Fibroblast of lung (primary cell): ENCODE results near the gene FRY. TPM values are rescaled to one million over a fixed set of nuclear protein-coding genes. Genes with fewer than 3 reads are reported as not detected.

Experiments used
- DNase-seq, 2 donors: peaks; one replicate each; pipeline versions ENCODE4 v3.0.0 to v3.0.0-alpha.2; 2010; ENCODE audit warnings: low read depth in 2 of 2
- H2AFZ ChIP-seq: 2 replicates; pipeline ENCODE4 v1.5.1; 2012; ENCODE audit warnings: low read length, control low read depth, inconsistent platforms
- H3K27ac ChIP-seq: 2 replicates; pipeline ENCODE4 v1.5.1; 2011; ENCODE audit warnings: low read length, control low read depth; ENCODE audit not compliant: insufficient read depth
- H3K27me3 ChIP-seq: 2 replicates; pipeline ENCODE4 v1.5.1; 2011; ENCODE audit warnings: mild to moderate bottlenecking, low read length; ENCODE audit not compliant: control insufficient read depth, insufficient read depth
- H3K36me3 ChIP-seq: 2 replicates; pipeline ENCODE4 v1.5.1; 2011; ENCODE audit warnings: low read length; ENCODE audit not compliant: control insufficient read depth, insufficient read depth
- H3K4me1 ChIP-seq: 2 replicates; pipeline ENCODE4 v1.5.1; 2011; ENCODE audit warnings: low read length; ENCODE audit not compliant: control insufficient read depth, insufficient read depth; ENCODE audit errors: extremely low read depth
- H3K4me2 ChIP-seq: 2 replicates; pipeline ENCODE4 v1.5.1; 2011; ENCODE audit warnings: low read length, control low read depth; ENCODE audit not compliant: insufficient read depth; ENCODE audit errors: extremely low read depth
- H3K4me3 ChIP-seq, 4 experiments: fragments of 200-600 bp in 1 of 4; sonication (generic) in 1 of 4; replicated peaks in 1 of 4; 2 replicates each; pipeline ENCODE4 v1.5.1; 2011 to 2016; ENCODE audit warnings: low read length in 4 of 4, low read depth in 3 of 4, mild to moderate bottlenecking in 3 of 4, control low read depth in 2 of 4, inconsistent platforms in 1 of 4, mixed read lengths in 1 of 4; ENCODE audit not compliant: insufficient read depth in 1 of 4; ENCODE audit errors: control extremely low read depth in 1 of 4
- H3K79me2 ChIP-seq: 2 replicates; pipeline ENCODE4 v1.5.1; 2012; ENCODE audit warnings: mild to moderate bottlenecking, low read length, inconsistent platforms; ENCODE audit not compliant: control insufficient read depth, insufficient read depth
- H3K9ac ChIP-seq: 2 replicates; pipeline ENCODE4 v1.5.1; 2011; ENCODE audit warnings: mild to moderate bottlenecking, low read length, control low read depth; ENCODE audit not compliant: insufficient read depth
- H3K9me3 ChIP-seq: 2 replicates; pipeline ENCODE4 v1.5.1; 2012; ENCODE audit warnings: low read depth, low read length; ENCODE audit not compliant: control insufficient read depth, insufficient read depth
- H4K20me1 ChIP-seq: 2 replicates; pipeline ENCODE4 v1.5.1; 2011; ENCODE audit warnings: low read length; ENCODE audit not compliant: control insufficient read depth, insufficient read depth; ENCODE audit errors: extremely low read depth
- EZH2 ChIP-seq: IDR thresholded peaks from 2 replicates; pipeline ENCODE4 v1.5.1; 2012; ENCODE audit warnings: low read length, control low read depth, mild to moderate bottlenecking; ENCODE audit errors: missing control alignments
- polyA plus RNA-seq, 2 donors: library from polyadenylated mRNA; depleted of rRNA in 1 of 2; stranded (reverse) in 1 of 2; unstranded in 1 of 2; fragments of >200 nt; gene quantifications; 2 replicates each; pipeline ENCODE4 v1.2.1, GENCODE V29; 2011 to 2012; ENCODE audit warnings: missing spikeins in 1 of 2
- total RNA-seq: library from RNA; depleted of rRNA; stranded (reverse); fragments of >200 nt; gene quantifications from 2 replicates; pipeline ENCODE4 v1.2.1, GENCODE V29; 2014
- TF ChIP-seq, protein P1 (sequence below), 2 donors: IDR thresholded peaks in 1 of 2; conservative IDR thresholded peaks in 1 of 2; 1 replicate in 1 of 2; 2 replicates in 1 of 2; pipeline ENCODE4 v1.5.1; 2011 to 2012; ENCODE audit warnings: low read length in 2 of 2, control low read depth in 1 of 2, inconsistent platforms in 1 of 2, low read depth in 1 of 2, mild to moderate bottlenecking in 1 of 2

The FRY gene
- total and polyA plus RNA-seq, 2 donors (not counting 1 experiment from before 2014, with no cell fraction given), result 8.8 to 18.3 TPM

DNA sequence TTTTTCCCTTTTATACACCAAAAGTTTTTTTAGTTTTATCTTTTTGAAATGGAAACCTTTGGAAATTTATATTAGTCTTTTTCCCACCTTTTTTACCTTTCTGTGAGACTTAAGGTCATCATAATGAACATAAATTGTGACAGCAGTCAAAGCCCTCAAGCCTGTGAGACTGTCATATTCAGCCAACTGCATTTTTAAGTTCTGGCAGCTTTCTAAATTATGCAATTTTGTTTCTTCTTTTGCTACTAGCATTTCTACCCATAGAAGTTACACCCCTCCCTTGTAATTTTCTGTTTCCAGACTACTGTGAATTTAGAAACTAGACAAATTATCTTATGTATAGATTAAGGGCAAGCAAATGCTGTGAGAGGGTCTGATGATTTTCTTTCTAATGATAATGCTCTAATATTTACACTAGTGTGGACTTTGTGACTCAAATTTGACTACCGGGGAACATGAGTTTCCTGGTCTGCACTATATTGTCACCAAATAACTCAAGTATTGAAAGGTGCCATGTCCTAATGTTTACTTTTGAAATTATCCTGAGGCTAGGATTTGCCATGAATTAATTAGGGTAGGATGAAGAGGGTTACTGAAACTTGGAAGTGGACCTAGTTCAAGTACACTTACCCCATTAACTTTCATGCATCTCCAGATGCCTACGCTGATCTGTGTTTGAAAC lies 43.7 kb downstream of the FRY start:
- Histone ChIP-seq H4K20me1 (no peaks in the 10 kb centered on the region), H2AFZ (no peak overlapping the region), H3K9ac (no peak overlapping the region), H3K9me3 (no peaks in the 10 kb centered on the region), H3K36me3 (no peaks in the 10 kb centered on the region), H3K27me3 (no peaks in the 10 kb centered on the region), H3K27ac (no peak overlapping the region), H3K79me2 (no peaks in the 10 kb centered on the region), H3K4me3 (no peak overlapping the region), H3K4me2 (no peak overlapping the region), H3K4me1 (no peaks in the 10 kb centered on the region)
- DNase-seq, result no peak
- TF ChIP-seq EZH2, result no peak
- TF ChIP-seq, protein P1, sequence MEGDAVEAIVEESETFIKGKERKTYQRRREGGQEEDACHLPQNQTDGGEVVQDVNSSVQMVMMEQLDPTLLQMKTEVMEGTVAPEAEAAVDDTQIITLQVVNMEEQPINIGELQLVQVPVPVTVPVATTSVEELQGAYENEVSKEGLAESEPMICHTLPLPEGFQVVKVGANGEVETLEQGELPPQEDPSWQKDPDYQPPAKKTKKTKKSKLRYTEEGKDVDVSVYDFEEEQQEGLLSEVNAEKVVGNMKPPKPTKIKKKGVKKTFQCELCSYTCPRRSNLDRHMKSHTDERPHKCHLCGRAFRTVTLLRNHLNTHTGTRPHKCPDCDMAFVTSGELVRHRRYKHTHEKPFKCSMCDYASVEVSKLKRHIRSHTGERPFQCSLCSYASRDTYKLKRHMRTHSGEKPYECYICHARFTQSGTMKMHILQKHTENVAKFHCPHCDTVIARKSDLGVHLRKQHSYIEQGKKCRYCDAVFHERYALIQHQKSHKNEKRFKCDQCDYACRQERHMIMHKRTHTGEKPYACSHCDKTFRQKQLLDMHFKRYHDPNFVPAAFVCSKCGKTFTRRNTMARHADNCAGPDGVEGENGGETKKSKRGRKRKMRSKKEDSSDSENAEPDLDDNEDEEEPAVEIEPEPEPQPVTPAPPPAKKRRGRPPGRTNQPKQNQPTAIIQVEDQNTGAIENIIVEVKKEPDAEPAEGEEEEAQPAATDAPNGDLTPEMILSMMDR (conservative IDR thresholded peaks at IDR 0.05 in 1 of 2, IDR thresholded peaks at IDR 0.05 in 1 of 2; ENCODE audit: low read depth in 1 of 2, low read length in 2 of 2), result no peak

DNA sequence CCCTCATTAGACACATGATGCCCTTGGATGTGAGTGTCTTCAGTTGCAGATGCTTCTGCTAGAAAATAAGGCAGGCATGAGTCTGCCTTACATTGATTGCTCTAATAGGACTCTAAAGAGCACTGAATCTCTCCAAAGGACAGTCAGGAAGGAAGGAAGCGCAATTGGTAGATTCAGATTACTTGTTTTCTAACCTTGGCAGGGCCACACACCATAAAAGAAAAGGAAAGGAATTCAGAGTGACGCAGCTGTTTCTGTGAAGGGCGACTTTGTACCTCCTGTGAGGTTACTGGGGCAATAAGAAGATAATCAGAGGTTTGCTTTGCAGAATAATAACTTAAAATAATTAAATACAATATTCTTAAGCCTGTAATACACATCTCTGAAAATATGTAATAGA lies 48.0 kb downstream of the FRY start:
- no peak for DNase-seq
- Histone ChIP-seq H3K36me3 (no peaks in the 10 kb centered on the region), H3K9ac (no peak overlapping the region), H3K4me3 (no peak overlapping the region), H3K4me1 (no peaks in the 10 kb centered on the region), H3K79me2 (no peaks in the 10 kb centered on the region), H3K27ac (no peak overlapping the region), H3K9me3 (no peaks in the 10 kb centered on the region), H2AFZ (no peak overlapping the region), H3K27me3 (no peaks in the 10 kb centered on the region), H4K20me1 (no peaks in the 10 kb centered on the region), H3K4me2 (no peak overlapping the region)
- no peak for TF ChIP-seq EZH2
- TF ChIP-seq, protein P1 (conservative IDR thresholded peaks at IDR 0.05 in 1 of 2, IDR thresholded peaks at IDR 0.05 in 1 of 2; ENCODE audit: low read depth in 1 of 2, low read length in 2 of 2), result no peak

DNA sequence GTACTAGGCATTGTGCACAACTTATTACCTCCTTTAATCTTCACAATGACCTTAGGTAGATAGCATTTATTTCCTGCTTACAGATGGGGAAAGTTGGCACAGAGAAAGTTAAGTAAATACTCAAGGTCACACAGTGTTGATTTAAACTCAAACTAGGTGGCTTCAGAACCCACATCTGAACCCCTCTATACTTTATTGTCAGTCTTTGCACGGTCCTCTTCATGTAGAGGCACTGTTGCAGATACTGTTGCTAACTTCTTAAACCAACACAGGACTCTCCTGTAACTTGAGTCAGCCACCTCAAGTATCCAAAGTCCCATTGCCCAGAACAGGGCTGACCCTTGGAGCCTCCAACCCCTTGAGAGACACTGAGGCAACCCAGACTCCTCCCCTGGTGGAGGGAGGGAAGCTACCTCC lies 48.8 kb downstream of the FRY start:
- TF ChIP-seq, protein P1 (conservative IDR thresholded peaks at IDR 0.05 in 1 of 2, IDR thresholded peaks at IDR 0.05 in 1 of 2; ENCODE audit: low read depth in 1 of 2, low read length in 2 of 2), result no peak
- TF ChIP-seq EZH2, result no peak
- H3K27me3 ChIP-seq, result no peaks in the 10 kb centered on the region
- no peaks in the 10 kb centered on the region for H4K20me1 ChIP-seq
- H3K4me1 ChIP-seq, result no peaks in the 10 kb centered on the region
- H3K4me3 ChIP-seq, result no peak overlapping the region
- H2AFZ ChIP-seq, result no peak overlapping the region
- H3K27ac ChIP-seq, result no peak overlapping the region
- no peaks in the 10 kb centered on the region for H3K9me3 ChIP-seq
- H3K36me3 ChIP-seq, result no peaks in the 10 kb centered on the region
- no peak overlapping the region for H3K9ac ChIP-seq
- no peaks in the 10 kb centered on the region for H3K79me2 ChIP-seq
- no peak overlapping the region for H3K4me2 ChIP-seq
- DNase-seq, result no peak
